ENCODE data around the gene BCDIN3D.

BCDIN3D gene

GRCh38 chr12:49796606-49797448 is 46.1 kb downstream of the BCDIN3D start:
- no peak for DNase-seq
- H2AFZ ChIP-seq (ENCODE audit: low read depth, low read length) = no peak overlapping the region
- no peaks in the 10 kb centered on the region for H3K27me3 ChIP-seq (ENCODE audit: insufficient read depth, low read length, poor library complexity)
- H3K36me3 ChIP-seq (ENCODE audit: insufficient read depth, low read length) = peaks cover 59% of the 10 kb centered on the region
- H3K9ac ChIP-seq (ENCODE audit: low read depth, low read length) = no peak overlapping the region
- H3K4me2 ChIP-seq (ENCODE audit: insufficient read depth, low read length) = no peak overlapping the region
- H3K9me3 ChIP-seq (ENCODE audit: insufficient read depth, low read length, severe bottlenecking) = no peaks in the 10 kb centered on the region
- H3K4me3 ChIP-seq (ENCODE audit: low read depth in 1 of 2, low read length in 2 of 2) = no peak overlapping the region
- no peaks in the 10 kb centered on the region for H3K4me1 ChIP-seq (ENCODE audit: insufficient read depth, low read length)
- no peak overlapping the region for H3K27ac ChIP-seq (ENCODE audit: low read length)
- TF ChIP-seq EZH2 (IDR thresholded peaks at IDR 0.05; ENCODE audit: borderline replicate concordance, low read depth, low read length, severe bottlenecking) (no peak), CTCF (IDR thresholded peaks at IDR 0.05; ENCODE audit: borderline replicate concordance, extremely low read depth, low read length, poor library complexity, severe bottlenecking) (no peak)
- no peak for ATAC-seq (ENCODE audit: insufficient read depth, low read depth)
- no peaks in the 10 kb centered on the region for H3K79me2 ChIP-seq (ENCODE audit: insufficient read depth, low read length)
- H4K20me1 ChIP-seq (ENCODE audit: insufficient read depth, low read length) = 0 out of 2 replicates have a peak, but pooled peaks cover 4% of the 10 kb centered on the region

GRCh38 chr12:49796155-49796554 is 46.8 kb downstream of the BCDIN3D start:
- no peak overlapping the region for H3K4me2 ChIP-seq (ENCODE audit: insufficient read depth, low read length)
- H3K27ac ChIP-seq (ENCODE audit: low read length) = no peak overlapping the region
- no peaks in the 10 kb centered on the region for H3K9me3 ChIP-seq (ENCODE audit: insufficient read depth, low read length, severe bottlenecking)
- no peak overlapping the region for H3K9ac ChIP-seq (ENCODE audit: low read depth, low read length)
- DNase-seq = no peak
- no peak overlapping the region for H2AFZ ChIP-seq (ENCODE audit: low read depth, low read length)
- no peak overlapping the region for H3K4me3 ChIP-seq (ENCODE audit: low read depth in 1 of 2, low read length in 2 of 2)
- no peak for ATAC-seq (ENCODE audit: insufficient read depth, low read depth)
- H4K20me1 ChIP-seq (ENCODE audit: insufficient read depth, low read length) = 0 out of 2 replicates have a peak, but pooled peaks cover 4% of the 10 kb centered on the region
- H3K36me3 ChIP-seq (ENCODE audit: insufficient read depth, low read length) = peaks cover 52% of the 10 kb centered on the region
- TF ChIP-seq CTCF (IDR thresholded peaks at IDR 0.05; ENCODE audit: borderline replicate concordance, extremely low read depth, low read length, poor library complexity, severe bottlenecking) (no peak), EZH2 (IDR thresholded peaks at IDR 0.05; ENCODE audit: borderline replicate concordance, low read depth, low read length, severe bottlenecking) (no peak)
- H3K79me2 ChIP-seq (ENCODE audit: insufficient read depth, low read length) = no peaks in the 10 kb centered on the region
- H3K27me3 ChIP-seq (ENCODE audit: insufficient read depth, low read length, poor library complexity) = no peaks in the 10 kb centered on the region
- no peaks in the 10 kb centered on the region for H3K4me1 ChIP-seq (ENCODE audit: insufficient read depth, low read length)

- Histone ChIP-seq H4K20me1 (ENCODE audit: insufficient read depth, low read length) (0 out of 2 replicates have a peak, but pooled peaks cover 4% of the 10 kb centered on the region), H3K79me2 (ENCODE audit: insufficient read depth, low read length) (no peaks in the 10 kb centered on the region), H3K4me3 (ENCODE audit: low read depth in 1 of 2, low read length in 2 of 2) (no peak overlapping the region), H3K4me2 (ENCODE audit: insufficient read depth, low read length) (no peak overlapping the region), H3K27me3 (ENCODE audit: insufficient read depth, low read length, poor library complexity) (no peaks in the 10 kb centered on the region), H3K9ac (ENCODE audit: low read depth, low read length) (no peak overlapping the region), H3K27ac (ENCODE audit: low read length) (no peak overlapping the region), H2AFZ (ENCODE audit: low read depth, low read length) (no peak overlapping the region), H3K9me3 (ENCODE audit: insufficient read depth, low read length, severe bottlenecking) (no peaks in the 10 kb centered on the region), H3K4me1 (ENCODE audit: insufficient read depth, low read length) (no peaks in the 10 kb centered on the region), H3K36me3 (ENCODE audit: insufficient read depth, low read length) (peaks cover 48% of the 10 kb centered on the region)
- DNase-seq (no peak), ATAC-seq (ENCODE audit: insufficient read depth, low read depth) (no peak)
- TF ChIP-seq CTCF (IDR thresholded peaks at IDR 0.05; ENCODE audit: borderline replicate concordance, extremely low read depth, low read length, poor library complexity, severe bottlenecking) (no peak), EZH2 (IDR thresholded peaks at IDR 0.05; ENCODE audit: borderline replicate concordance, low read depth, low read length, severe bottlenecking) (no peak)
These were observed 47.2 kb downstream of the BCDIN3D start for GRCh38 chr12:49795654-49796105.
